Brain microvascular endothelial cell (primary cell): ENCODE results near the gene PTGER4.

Experiments
- DNase-seq: peaks from one replicate; pipeline ENCODE4 v3.0.0-alpha.2; 2020
- H3K27ac ChIP-seq: fragments of 250-450 bp; sonication (Bioruptor Pico); 2 replicates; pipeline ENCODE4 v1.5.1; 2020; ENCODE audit warnings: mild to moderate bottlenecking, moderate library complexity
- H3K27me3 ChIP-seq: fragments of 250-450 bp; sonication (Bioruptor Pico); replicated peaks from 2 replicates; pipeline ENCODE4 v1.5.1; 2020; ENCODE audit warnings: mild to moderate bottlenecking
- H3K36me3 ChIP-seq: fragments of 250-450 bp; sonication (Bioruptor Pico); replicated peaks from 2 replicates; pipeline ENCODE4 v1.5.1; 2020; ENCODE audit warnings: mild to moderate bottlenecking
- H3K4me3 ChIP-seq: 2 replicates; pipeline ENCODE4 v1.5.1; 2011; ENCODE audit warnings: low read depth, mild to moderate bottlenecking, control low read depth, low read length, moderate library complexity
- CTCF ChIP-seq: IDR thresholded peaks from 2 replicates; pipeline ENCODE4 v1.5.1; 2011; ENCODE audit warnings: low read depth, mild to moderate bottlenecking, moderate library complexity, low read length, control low read depth, inconsistent platforms; ENCODE audit errors: missing control alignments
- in situ Hi-C: cut with HindIII; loops from 2 replicates; pipeline ENCODE4 v1.10.0; 2017; ENCODE audit warnings: low sequenced_read_pairs, low pct_ligation_motif_present

The PTGER4 gene

GRCh38 chr5:40733879-40734563 is 54.3 kb downstream of the PTGER4 start:
- no peak for DNase-seq
- no peak for TF ChIP-seq CTCF
- in situ Hi-C loops, result no loop called here

GRCh38 chr5:40734986-40735385 is 55.3 kb downstream of the PTGER4 start:
- DNase-seq, result peak; percentile 31
- Histone ChIP-seq H3K36me3 (no peaks in the 10 kb centered on the region), H3K4me3 (no peak overlapping the region), H3K27me3 (no peaks in the 10 kb centered on the region), H3K27ac (peak overlapping the region; percentile 45)
- TF ChIP-seq CTCF, result no peak
- in situ Hi-C loops, result no loop called here

More at GRCh38 chr5:40733879-40734563, 54.3 kb downstream of the PTGER4 start:
- H3K27me3 ChIP-seq, result no peaks in the 10 kb centered on the region
- no peaks in the 10 kb centered on the region for H3K36me3 ChIP-seq
- peak overlapping the region; percentile 45 for H3K27ac ChIP-seq
- H3K4me3 ChIP-seq, result no peak overlapping the region

GRCh38 chr5:40735609-40736008 is 55.9 kb downstream of the PTGER4 start:
- no peak for TF ChIP-seq CTCF
- no peak for DNase-seq
- Histone ChIP-seq H3K4me3 (no peak overlapping the region), H3K36me3 (no peaks in the 10 kb centered on the region), H3K27ac (peak overlapping the region; percentile 45), H3K27me3 (no peaks in the 10 kb centered on the region)
- in situ Hi-C loops, result no loop called here

- H3K36me3 ChIP-seq, result no peaks in the 10 kb centered on the region
- in situ Hi-C loops, result no loop called here
- no peak overlapping the region for H3K4me3 ChIP-seq
- peak; percentile 57 for DNase-seq
- no peak overlapping the region for H3K27ac ChIP-seq
- H3K27me3 ChIP-seq, result no peaks in the 10 kb centered on the region
- peak; percentile 58 for TF ChIP-seq CTCF
Observed at GRCh38 chr5:40736103-40736875, 56.6 kb downstream of the PTGER4 start.

- H3K36me3 ChIP-seq, result peaks cover 3% of the 10 kb centered on the region
- H3K27ac ChIP-seq, result no peak overlapping the region
- H3K27me3 ChIP-seq, result no peaks in the 10 kb centered on the region
- no peak for DNase-seq
- in situ Hi-C loops, result no loop called here
- no peak overlapping the region for H3K4me3 ChIP-seq
- TF ChIP-seq CTCF, result no peak
Observed at GRCh38 chr5:40738502-40738901, 58.8 kb downstream of the PTGER4 start.
